Activated CD4-positive, alpha-beta T cell treated with anti-CD3 and anti-CD28 coated beads, Interleukin-2, amount 10 ng/mL, durations not matched to agents 24 days and 14 days (primary cell): ENCODE measurements around the gene RBM25. TPM values are rescaled to one million over a fixed set of nuclear protein-coding genes. Genes with fewer than 3 reads are reported as not detected.

Experiments used
- DNase-seq: peaks from one replicate; pipeline ENCODE4 v3.0.0; 2022
- H3K27ac Mint-ChIP-seq: one replicate; pipeline ENCODE4 v1.8.0; 2022; ENCODE audit warnings: mild to moderate bottlenecking, mixed read lengths
- H3K27me3 Mint-ChIP-seq: one replicate; pipeline ENCODE4 v1.8.0; 2022; ENCODE audit warnings: mixed read lengths
- H3K36me3 Mint-ChIP-seq: one replicate; pipeline ENCODE4 v1.8.0; 2022; ENCODE audit warnings: low read depth, mild to moderate bottlenecking, mixed read lengths
- H3K4me1 Mint-ChIP-seq: one replicate; pipeline ENCODE4 v1.8.0; 2021; ENCODE audit warnings: mixed read lengths
- H3K4me3 Mint-ChIP-seq: one replicate; pipeline ENCODE4 v1.8.0; 2022; ENCODE audit warnings: mild to moderate bottlenecking, moderate library complexity, mixed read lengths
- H3K9me3 Mint-ChIP-seq: one replicate; pipeline ENCODE4 v1.8.0; 2021; ENCODE audit warnings: mixed read lengths
- intact Hi-C: fragments of 100-400 bp; cut with micrococcal nuclease; formaldehyde crosslinking; loops from one replicate; pipeline ENCODE4 v1.15.1; 2023
- total RNA-seq: library from RNA; stranded (reverse); gene quantifications from 2 replicates; pipeline ENCODE4 v1.2.3, GENCODE V29; 2022

The RBM25 gene
- total RNA-seq, 1 donor from 2014 or later, result 127 TPM

- no peak overlapping the region for H3K4me3 Mint-ChIP-seq
- no peak overlapping the region for H3K27ac Mint-ChIP-seq
- no peaks in the 10 kb centered on the region for H3K4me1 Mint-ChIP-seq
- intact Hi-C loops, result no loop called here
- no peaks in the 10 kb centered on the region for H3K36me3 Mint-ChIP-seq
- H3K9me3 Mint-ChIP-seq, result no peaks in the 10 kb centered on the region
- no peak for DNase-seq
- peaks cover 2% of the 10 kb centered on the region for H3K27me3 Mint-ChIP-seq
These were observed 8.9 kb upstream of the RBM25 start for GRCh38 chr14:73049428-73049827.

DNA sequence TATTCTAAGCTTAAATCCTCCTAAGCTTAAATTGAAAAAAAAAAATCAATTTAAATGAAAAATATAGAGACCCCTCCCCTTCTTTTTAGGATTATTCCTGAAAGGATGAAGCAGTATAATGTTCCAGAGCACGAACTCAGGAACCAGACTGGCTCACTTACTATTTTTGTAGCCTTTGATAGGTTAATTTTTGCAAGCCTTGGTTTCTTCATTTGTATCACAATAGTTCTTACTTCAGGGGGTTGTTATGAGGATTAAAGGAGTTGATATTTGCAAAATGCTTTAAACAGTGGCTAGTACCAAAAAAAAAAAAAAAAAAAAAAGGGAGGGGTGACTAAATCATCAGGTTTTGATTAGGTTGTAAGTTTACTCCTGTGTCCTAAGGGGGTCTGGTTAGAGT is 3.1 kb upstream of the RBM25 start:
- Mint-ChIP-seq H3K27me3 (peaks cover 2% of the 10 kb centered on the region), H3K4me3 (no peak overlapping the region), H3K36me3 (peaks cover 7% of the 10 kb centered on the region), H3K9me3 (no peaks in the 10 kb centered on the region), H3K4me1 (peaks cover 4% of the 10 kb centered on the region), H3K27ac (no peak overlapping the region)
- DNase-seq, result no peak
- intact Hi-C loops, result no loop called here

GRCh38 chr14:73057944-73058223 is 450 bp upstream of the RBM25 start:
- H3K27ac Mint-ChIP-seq, result no peak overlapping the region

DNA sequence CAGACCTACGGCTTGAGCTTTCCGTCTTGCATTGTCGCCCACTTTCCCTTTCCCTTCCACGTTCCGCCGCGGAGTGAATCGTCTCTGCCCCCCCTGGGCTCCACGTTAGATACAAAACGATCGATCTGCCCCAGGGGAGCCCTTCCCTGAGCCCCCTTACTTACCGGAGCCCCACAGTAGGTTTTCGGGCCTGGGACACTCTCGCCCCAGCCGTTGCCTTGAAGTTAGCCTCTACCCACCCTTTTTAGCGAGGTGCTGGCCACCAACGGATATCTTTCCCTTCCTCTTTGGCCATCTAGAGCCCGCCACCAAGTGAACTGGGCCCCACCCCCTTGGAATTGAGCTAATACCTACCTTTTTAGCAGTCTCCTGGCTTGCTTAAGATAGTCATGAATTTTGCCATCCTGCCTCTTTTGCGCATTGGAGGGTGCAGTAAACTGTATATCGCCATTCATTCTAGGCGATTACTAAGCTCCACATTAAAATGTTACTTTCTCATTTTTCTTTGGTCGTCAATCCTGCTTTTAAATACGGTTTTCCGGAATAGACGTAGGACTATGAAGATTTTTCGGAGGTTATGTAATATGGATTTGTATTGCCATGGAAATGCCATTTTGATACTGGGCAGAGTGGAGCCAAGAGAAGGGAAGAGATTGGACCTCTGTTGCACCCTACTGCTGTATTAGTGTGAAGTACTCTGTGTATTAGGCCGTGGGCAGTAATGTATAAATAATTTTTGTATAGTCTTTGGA is 764 bp downstream of the RBM25 start:
- H3K4me3 Mint-ChIP-seq, result no peak overlapping the region
- no peaks in the 10 kb centered on the region for H3K9me3 Mint-ChIP-seq
- H3K4me1 Mint-ChIP-seq, result peaks cover 24% of the 10 kb centered on the region
- intact Hi-C loops, result loop anchor here (1.0 kb wide), 5 partner anchors 32 to 583 kb away; partner anchors contain the start of genes DCAF4, PSEN1 and ZFYVE1
- DNase-seq, result peak; percentile 87
- H3K27ac Mint-ChIP-seq, result no peak overlapping the region
- peaks cover 2% of the 10 kb centered on the region for H3K27me3 Mint-ChIP-seq
- peaks cover 28% of the 10 kb centered on the region for H3K36me3 Mint-ChIP-seq

More at GRCh38 chr14:73057944-73058223, 450 bp upstream of the RBM25 start:
- DNase-seq, result no peak
- intact Hi-C loops, result loop anchor here (1.0 kb wide), 5 partner anchors 31 to 582 kb away; partner anchors contain the start of genes DCAF4, PSEN1 and ZFYVE1
- no peaks in the 10 kb centered on the region for H3K9me3 Mint-ChIP-seq
- H3K27me3 Mint-ChIP-seq, result peaks cover 2% of the 10 kb centered on the region
- no peak overlapping the region for H3K4me3 Mint-ChIP-seq
- peaks cover 19% of the 10 kb centered on the region for H3K4me1 Mint-ChIP-seq
- H3K36me3 Mint-ChIP-seq, result peaks cover 20% of the 10 kb centered on the region

DNA sequence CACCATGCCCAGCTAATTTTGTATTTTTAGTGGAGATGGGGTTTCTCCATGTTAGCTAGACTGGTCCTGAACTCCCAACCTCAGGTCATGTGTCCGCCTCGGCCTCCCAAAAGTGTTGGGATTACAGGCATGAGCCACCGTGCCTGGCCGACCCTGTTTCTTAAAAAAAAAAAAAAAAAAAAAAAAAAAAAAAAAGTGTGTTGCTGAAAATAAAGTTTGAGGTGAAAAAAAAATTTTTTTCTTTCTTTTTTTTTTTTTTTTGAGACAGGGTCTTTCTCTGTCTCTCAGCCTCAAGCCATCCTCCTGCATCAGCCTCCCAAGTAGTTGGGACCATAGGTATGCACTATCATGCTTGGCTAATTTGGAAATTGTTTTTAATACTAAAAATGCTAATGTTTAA is 11.3 kb downstream of the RBM25 start:
- Mint-ChIP-seq H3K36me3 (peaks cover 41% of the 10 kb centered on the region), H3K9me3 (no peaks in the 10 kb centered on the region), H3K4me3 (no peak overlapping the region), H3K4me1 (peaks cover 8% of the 10 kb centered on the region), H3K27ac (no peak overlapping the region), H3K27me3 (no peaks in the 10 kb centered on the region)
- intact Hi-C loops, result no loop called here
- no peak for DNase-seq

GRCh38 chr14:73091044-73091443 is 32.7 kb downstream of the RBM25 start:
- Mint-ChIP-seq H3K27me3 (no peaks in the 10 kb centered on the region), H3K4me3 (no peak overlapping the region), H3K9me3 (no peaks in the 10 kb centered on the region), H3K27ac (no peak overlapping the region), H3K36me3 (peaks cover 54% of the 10 kb centered on the region), H3K4me1 (peaks cover 4% of the 10 kb centered on the region)
- no peak for DNase-seq
- intact Hi-C loops, result no loop called here

GRCh38 chr14:73097421-73097820 is 39.1 kb downstream of the RBM25 start:
- Mint-ChIP-seq H3K9me3 (no peaks in the 10 kb centered on the region), H3K27ac (no peak overlapping the region), H3K4me1 (peaks cover 6% of the 10 kb centered on the region), H3K27me3 (no peaks in the 10 kb centered on the region), H3K4me3 (no peak overlapping the region), H3K36me3 (peaks cover 52% of the 10 kb centered on the region)
- intact Hi-C loops, result no loop called here
- no peak for DNase-seq

DNA sequence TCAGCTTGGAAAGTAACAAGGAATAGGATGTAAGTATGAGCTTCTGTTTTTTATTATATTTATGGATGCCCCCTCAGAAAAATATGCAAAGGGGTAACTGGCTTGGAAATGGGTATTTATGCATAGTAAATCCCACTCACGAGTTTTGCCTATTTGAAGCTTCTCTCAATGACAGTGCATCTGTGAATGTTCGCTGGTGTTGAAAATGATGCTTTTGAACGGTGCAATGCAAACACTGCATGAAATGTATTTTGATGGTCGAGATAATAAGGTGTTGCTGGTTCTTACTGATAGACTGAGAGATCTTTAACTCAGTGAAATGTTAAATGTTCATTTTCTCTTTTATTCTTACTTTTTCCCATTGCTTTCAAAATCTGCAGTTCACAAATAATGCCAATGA is 42.0 kb downstream of the RBM25 start:
- Mint-ChIP-seq H3K4me3 (no peak overlapping the region), H3K27ac (no peak overlapping the region), H3K4me1 (peaks cover 4% of the 10 kb centered on the region), H3K36me3 (peaks cover 57% of the 10 kb centered on the region), H3K27me3 (no peaks in the 10 kb centered on the region), H3K9me3 (no peaks in the 10 kb centered on the region)
- intact Hi-C loops, result no loop called here
- DNase-seq, result no peak

- Mint-ChIP-seq H3K36me3 (peaks cover 62% of the 10 kb centered on the region), H3K4me1 (no peaks in the 10 kb centered on the region), H3K27ac (no peak overlapping the region), H3K27me3 (no peaks in the 10 kb centered on the region), H3K9me3 (no peaks in the 10 kb centered on the region), H3K4me3 (no peak overlapping the region)
- intact Hi-C loops, result no loop called here
- DNase-seq, result no peak
These were observed 44.6 kb downstream of the RBM25 start for GRCh38 chr14:73102806-73103497.

- no peak overlapping the region for H3K27ac Mint-ChIP-seq
- H3K27me3 Mint-ChIP-seq, result no peaks in the 10 kb centered on the region
- peaks cover 59% of the 10 kb centered on the region for H3K36me3 Mint-ChIP-seq
- H3K4me3 Mint-ChIP-seq, result no peak overlapping the region
- DNase-seq, result peak; percentile 38
- intact Hi-C loops, result no loop called here
- H3K4me1 Mint-ChIP-seq, result no peaks in the 10 kb centered on the region
- H3K9me3 Mint-ChIP-seq, result no peaks in the 10 kb centered on the region
These were observed 46.7 kb downstream of the RBM25 start for GRCh38 chr14:73105050-73105449.

DNA sequence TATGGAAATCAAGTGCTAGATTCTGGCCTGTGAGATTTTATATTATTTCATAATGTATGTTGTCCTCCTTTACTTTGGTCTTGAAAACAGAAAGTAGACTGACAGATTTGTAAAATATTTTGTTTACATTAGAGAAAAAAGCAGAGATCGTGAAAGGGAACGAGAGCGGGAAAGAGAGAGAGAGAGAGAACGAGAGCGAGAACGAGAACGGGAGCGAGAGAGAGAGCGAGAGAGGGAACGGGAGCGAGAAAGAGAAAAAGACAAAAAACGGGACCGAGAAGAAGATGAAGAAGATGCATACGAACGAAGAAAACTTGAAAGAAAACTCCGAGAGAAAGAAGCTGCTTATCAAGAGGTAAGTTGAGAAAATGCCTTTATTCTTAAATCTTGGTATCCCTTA is 47.4 kb downstream of the RBM25 start:
- peaks cover 57% of the 10 kb centered on the region for H3K36me3 Mint-ChIP-seq
- intact Hi-C loops, result no loop called here

GRCh38 chr14:73116079-73116665 is 57.8 kb downstream of the RBM25 start:
- H3K36me3 Mint-ChIP-seq, result peaks cover 61% of the 10 kb centered on the region
- no peaks in the 10 kb centered on the region for H3K9me3 Mint-ChIP-seq
- H3K4me1 Mint-ChIP-seq, result peaks cover 8% of the 10 kb centered on the region
- peak; percentile 40 for DNase-seq
- H3K27ac Mint-ChIP-seq, result no peak overlapping the region
- no peaks in the 10 kb centered on the region for H3K27me3 Mint-ChIP-seq
- no peak overlapping the region for H3K4me3 Mint-ChIP-seq
- intact Hi-C loops, result no loop called here

More for the DNA sequence above, 47.4 kb downstream of the RBM25 start:
- no peak for DNase-seq
- no peak overlapping the region for H3K27ac Mint-ChIP-seq
- H3K9me3 Mint-ChIP-seq, result no peaks in the 10 kb centered on the region
- H3K4me3 Mint-ChIP-seq, result no peak overlapping the region
- no peaks in the 10 kb centered on the region for H3K4me1 Mint-ChIP-seq
- H3K27me3 Mint-ChIP-seq, result no peaks in the 10 kb centered on the region

- intact Hi-C loops, result loop anchor here (5.0 kb wide), 1 partner anchor 37 kb away; no protein-coding TSS in a partner anchor
- Mint-ChIP-seq H3K27me3 (no peaks in the 10 kb centered on the region), H3K9me3 (no peaks in the 10 kb centered on the region), H3K27ac (peak overlapping the region; percentile 6), H3K36me3 (peaks cover 47% of the 10 kb centered on the region), H3K4me1 (no peaks in the 10 kb centered on the region), H3K4me3 (no peak overlapping the region)
- no peak for DNase-seq
These were observed 66.0 kb downstream of the RBM25 start for GRCh38 chr14:73124180-73124894.

GRCh38 chr14:73125169-73125588 is 66.8 kb downstream of the RBM25 start:
- H3K27me3 Mint-ChIP-seq, result no peaks in the 10 kb centered on the region
- H3K9me3 Mint-ChIP-seq, result no peaks in the 10 kb centered on the region
- H3K36me3 Mint-ChIP-seq, result peaks cover 39% of the 10 kb centered on the region
- DNase-seq, result no peak
- no peak overlapping the region for H3K27ac Mint-ChIP-seq
- no peaks in the 10 kb centered on the region for H3K4me1 Mint-ChIP-seq
- no peak overlapping the region for H3K4me3 Mint-ChIP-seq
- intact Hi-C loops, result no loop called here
